Hematopoietic multipotent progenitor cell treated with erythropoietin and hydrocortisone succinate and interleukin-3 and kit ligand, for 15 days (in vitro differentiated cells): ENCODE measurements around the gene PLEK.
A peak's percentile ranks its signal among the peaks of the same experiment; 100 is the strongest.
"Not testable (repeated sequence)": the region's sequence is repeated elsewhere in the genome, so short reads cannot be mapped to it uniquely, and the experiment has no call there.

Experiments
- DNase-seq: peaks from one replicate; pipeline ENCODE4 v3.0.0-alpha.2; 2015; ENCODE audit warnings: low spot score

The PLEK gene, protein sequence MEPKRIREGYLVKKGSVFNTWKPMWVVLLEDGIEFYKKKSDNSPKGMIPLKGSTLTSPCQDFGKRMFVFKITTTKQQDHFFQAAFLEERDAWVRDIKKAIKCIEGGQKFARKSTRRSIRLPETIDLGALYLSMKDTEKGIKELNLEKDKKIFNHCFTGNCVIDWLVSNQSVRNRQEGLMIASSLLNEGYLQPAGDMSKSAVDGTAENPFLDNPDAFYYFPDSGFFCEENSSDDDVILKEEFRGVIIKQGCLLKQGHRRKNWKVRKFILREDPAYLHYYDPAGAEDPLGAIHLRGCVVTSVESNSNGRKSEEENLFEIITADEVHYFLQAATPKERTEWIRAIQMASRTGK

DNA sequence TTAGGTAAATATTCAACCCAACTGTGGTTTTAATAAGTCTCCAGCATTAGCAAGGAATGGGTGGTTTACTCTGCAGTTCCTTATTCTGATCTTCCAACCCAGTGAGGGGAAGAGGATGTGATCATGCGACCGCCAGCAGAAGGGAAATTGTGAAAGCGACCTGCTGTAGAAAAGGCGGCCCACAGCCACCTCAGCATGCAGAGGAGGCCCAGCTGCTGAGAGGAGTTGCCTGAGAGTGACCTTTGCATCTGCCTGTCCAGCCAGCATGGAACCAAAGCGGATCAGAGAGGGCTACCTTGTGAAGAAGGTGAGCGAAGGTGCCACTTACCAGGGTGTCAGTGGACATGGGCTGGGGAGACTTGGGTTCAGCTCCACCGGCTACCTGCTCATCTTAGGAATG lies at the start of gene PLEK:
TSS of gene PLEK (plus strand) at position 196 of the 400 bp plus-strand sequence. CDS start at position 266, 70 bp downstream.
- DNase-seq: no peak

DNA sequence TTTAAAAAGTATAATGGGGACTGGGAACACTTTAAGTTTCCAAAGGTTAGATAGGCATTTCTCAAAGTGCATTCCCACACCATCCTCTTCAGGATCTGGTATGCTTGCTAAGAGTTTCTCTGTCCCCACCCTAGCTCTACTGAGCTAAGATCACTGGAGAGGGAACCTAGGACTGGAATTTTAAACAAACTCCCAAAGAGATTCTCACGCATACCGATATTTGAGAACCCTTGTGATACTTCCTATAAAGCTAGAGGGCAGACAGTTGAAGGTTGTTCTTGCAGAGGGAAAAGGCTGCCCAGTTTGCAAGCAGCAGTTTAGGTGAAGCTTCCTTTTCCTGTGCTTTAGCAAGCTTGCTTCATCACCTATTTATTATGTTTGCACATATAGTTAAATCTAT lies 49.0 kb upstream of the PLEK start:
- DNase-seq: no peak

DNA sequence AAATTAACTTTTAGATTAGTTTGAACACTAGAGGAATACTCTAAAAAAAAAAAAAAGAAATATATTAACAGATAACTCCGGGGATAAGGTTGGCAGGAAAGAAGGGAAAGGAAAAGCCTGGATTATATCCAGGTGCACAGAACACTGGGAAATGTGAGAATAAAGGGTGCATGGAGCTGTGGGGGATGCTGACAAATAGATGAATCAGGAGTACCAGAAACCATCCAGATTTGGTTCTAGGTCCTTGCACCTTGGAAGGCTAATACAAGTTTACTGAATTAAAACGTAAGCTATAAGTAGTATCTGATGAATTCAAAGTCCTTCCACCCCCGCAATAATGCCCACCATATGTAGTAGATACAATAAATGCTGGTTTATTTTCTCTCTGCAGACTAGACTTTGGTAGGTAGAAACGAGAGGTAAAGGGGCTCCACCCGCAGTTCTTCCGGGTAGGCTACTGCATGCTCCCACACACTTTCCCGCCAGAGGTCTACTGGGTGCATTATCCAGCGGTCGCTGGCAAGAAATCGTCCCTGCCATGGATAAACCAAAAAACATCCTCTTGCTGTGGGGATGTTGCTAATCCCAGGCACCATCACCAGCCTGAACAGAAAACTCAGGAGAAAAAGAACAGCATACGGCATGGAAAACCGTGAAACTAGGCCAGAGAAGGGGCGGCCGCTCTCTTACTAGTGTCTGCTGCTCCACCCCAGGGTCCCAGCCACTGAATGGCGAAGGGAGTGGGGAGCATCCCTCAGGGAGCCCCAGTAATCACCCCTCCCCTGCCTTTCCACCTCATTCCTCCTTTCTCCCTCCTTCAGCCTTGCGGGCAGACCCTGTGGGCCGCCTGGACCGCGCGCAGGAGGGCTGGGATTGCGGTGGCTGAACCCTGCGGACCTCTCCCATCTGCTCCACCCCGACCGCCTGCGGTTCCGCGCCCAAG lies 46.8 kb upstream of the PLEK start:
- DNase-seq: peak; percentile 13

DNA sequence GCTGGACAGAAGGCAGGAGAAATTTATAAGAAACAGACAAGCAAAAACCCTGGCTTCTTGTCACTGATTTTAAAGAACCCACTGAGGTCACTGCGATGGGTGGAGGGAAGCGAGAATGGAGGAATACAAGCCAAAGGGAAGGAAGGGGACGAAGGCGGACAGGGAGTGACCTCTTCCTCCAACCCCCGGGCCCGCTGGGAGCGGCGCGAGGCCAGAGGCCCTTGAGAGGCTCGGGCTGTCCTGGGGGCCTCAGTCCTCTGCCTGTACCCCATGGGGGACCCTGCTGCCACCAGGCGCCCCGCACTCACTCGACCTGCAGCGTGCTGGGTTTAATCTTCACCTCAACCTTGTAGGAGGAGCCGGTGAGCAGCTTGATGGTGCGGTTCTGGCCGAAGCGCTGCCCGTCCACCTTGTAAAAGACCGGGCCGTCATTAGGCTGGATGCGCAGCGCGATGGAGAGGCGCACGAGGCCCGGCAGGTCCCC lies 46.1 kb upstream of the PLEK start:
- DNase-seq: peak; percentile 35

DNA sequence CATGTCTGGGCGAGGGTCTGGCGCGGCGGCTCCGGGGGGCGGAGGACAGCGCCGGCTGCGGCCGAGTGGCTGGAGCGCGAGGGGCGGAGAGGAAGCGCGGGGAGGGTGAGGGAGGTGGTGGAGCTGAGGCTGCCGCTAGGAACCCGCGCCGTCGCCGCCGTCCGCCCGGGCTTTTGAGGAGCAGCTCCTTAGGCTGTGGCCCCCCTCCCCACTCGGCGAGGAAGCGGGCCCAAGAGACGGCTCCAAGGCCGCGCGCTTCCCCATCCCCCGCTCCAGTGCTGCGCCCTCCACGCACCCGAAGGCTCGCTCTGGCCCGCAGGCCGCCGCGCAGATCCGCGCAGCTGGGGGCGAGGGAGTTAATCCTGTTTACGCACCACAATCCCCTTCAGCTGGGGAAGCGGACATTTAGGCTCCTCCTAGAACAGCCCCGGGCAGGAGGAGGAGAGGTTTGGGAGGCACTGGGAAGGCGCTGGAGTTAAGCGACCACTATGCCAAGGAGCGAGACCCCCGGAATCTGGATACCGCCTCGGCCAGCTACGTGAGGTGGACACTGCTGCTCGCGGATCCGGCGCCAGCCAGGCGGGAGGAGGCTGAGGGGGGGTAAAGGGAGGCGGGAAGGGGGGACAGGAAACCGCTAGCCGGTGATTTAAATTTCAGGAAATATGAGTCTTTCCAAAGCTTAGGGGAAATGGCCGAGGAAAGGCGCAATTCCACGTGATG lies 45.5 kb upstream of the PLEK start, which contains the start of gene CNRIP1:
TSS of gene CNRIP1 (minus strand) at position 552 of the 720 bp plus-strand sequence. CDS start at position 3, 549 bp downstream.
- DNase-seq: peak; percentile 38

DNA sequence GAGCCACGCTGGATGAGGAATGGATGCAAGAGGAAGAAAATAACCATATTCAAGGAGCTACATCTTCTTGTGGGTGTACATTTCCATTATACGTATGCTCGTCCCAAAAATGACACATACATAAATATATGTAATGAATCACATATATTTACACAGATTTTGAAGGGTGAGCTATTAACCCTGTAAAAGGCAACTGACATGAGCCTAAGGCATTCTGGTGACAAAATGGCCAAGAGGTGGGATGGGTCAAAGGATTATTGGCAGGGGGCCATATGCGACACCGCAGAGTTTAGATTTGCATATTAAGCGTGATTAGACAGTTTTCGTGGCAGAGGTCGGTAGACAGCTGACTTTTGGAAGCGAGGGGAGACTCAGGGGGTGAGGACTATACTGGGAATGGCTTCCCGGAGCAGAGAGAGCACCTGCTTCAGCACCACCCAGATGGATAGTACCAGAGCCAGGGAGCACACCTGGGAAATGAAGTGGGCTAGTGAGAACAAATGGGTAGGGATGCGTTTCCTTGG lies 44.9 kb upstream of the PLEK start:
- DNase-seq: peak; percentile 91

DNA sequence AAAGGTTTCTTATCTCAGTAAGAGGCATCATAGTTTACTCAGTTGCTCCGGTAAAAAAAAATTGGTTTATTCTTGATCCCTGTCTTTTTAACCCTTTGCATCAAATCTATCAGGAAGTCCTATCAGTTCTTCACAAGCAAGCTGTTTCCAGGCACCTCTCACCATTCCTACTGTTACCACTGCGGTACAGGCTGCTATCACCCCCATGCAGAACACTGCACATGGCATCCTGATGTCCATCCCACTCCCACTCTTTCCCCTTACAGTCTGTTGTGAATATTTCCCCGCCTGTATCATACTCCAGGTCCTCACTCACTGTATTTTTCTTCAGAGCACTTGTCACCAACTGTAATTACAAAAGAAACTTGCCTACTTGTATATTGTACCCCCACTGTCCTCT lies 40.0 kb upstream of the PLEK start:
- DNase-seq: no peak

DNA sequence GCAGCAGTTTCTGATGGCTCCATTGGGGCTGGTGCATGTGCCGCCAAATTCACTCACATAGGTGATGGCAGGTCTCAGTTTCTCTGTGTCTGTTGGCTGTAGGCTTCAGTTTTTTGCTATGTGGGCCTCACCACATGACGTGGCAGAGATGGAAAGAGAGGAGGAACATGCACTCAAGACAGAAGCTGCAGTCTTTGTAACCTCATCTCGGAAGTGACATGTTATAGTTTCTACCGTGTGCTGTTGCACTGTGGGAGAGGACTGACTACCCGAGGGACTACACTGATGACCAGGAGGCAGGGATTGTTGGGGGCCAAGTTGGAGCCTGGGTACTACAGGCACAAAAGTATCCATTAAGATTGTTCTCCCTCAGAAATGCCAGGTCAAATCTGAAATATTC lies 36.2 kb upstream of the PLEK start:
- DNase-seq: no peak

DNA sequence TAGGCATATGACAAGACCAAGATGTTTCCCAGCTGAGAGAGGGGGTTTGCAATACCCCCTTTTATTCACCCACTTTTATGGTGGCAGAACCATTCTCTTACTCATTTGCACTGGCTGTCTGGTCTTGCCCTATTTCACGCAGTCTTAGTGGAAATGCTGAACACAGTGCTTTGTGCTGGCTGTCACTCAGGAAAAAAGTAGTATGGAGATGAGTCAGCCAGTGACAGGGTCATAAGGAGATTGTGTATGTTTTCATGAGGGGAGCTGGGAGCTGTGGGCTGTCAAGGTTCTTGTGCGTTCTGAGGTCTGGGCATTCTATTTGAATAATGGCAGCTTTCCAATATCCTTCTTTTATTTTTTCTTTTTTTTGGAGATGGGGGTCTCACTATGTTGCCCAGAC lies 34.4 kb upstream of the PLEK start:
- no peak for DNase-seq

DNA sequence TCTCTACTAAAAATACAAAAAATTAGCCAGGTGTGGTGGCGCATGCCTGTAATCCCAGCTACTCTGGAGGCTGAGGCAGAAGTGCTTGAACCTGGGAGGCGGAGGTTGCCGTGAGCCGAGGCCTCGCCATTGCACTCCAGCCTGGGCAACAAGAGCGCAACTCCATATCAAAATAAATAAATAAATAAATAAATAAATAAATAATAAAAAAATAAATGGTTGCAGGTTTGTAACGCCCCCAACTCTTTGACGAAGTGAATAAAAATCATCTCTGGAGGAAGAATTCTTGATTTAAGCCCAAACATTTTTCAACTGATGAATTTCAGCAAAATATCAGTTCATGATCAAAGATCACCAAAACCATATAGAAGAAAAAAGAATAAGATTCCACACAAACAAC lies 32.1 kb upstream of the PLEK start:
- DNase-seq: no peak

DNA sequence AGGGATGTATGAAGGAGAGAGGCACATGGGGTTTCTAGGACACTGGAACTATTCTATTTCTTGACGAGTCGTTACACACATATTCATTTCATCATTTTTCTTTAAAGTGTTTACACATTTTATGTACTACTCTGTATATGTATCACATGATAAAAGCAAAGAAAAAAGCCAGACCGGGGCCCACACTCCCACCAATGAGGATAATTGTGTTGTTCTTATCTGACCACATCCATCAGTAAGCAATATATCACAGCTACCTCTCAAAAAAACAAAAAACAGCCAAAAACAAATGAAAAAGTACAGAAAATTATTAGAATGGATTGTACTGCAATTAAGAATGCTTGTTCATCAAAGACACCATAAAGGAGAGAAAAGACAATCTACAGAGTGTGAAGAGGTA lies 31.2 kb upstream of the PLEK start:
- no peak for DNase-seq

DNA sequence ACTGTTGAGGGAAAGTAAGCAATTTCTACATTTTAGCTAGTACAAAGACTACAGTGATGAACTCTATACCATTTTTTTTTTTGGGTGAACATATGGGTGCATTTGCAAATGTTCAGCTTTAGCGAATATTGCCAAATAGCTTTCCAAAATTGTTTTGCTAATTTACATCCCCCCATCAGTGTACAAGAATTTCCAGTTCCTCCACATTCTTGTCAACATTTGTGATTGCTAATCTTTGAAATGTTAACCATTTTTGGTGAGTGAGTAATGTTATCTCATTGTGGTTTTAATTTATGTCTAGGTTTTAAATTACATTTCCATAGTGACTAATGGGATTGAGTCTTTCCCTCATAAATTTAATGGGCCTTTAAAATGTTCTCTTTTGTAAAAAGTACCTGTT lies 28.9 kb upstream of the PLEK start:
- DNase-seq: no peak

DNA sequence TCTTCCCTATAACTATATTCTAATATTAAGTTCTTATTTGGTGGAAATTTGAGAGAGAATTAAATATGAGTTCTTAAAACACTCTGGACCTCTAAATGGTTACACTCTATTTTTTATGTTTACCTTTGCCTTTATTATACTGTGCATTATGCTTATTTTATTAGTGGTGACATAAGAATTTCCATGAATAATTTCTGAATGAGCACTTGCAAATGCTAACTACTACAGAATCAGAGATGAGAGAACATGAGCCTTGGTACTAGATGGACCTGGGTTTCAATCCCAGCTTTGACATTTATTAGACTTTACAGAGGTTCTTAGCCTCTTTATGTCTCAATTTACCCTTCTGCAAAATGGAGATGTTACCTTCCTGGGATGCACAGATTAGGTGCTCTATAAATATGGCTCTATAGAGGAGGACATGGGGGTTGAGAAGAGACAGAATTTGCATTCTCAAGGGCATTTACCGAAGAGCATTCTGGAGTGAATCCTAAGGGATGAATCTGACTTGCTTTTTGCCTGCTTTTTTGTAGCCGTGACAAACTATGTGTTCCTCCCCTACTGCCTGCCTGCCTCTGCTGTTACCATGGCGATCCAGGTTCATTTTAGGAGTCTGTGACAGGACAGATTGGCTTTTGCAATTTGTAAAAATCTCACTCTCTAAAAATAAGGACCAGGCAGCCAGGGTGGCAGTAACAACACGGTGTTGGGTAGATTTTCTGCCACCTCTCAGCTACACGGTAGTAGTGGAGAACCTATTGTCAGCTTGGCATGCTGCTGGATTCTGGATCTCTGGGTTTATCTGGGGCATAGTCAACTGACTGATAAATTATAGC lies 24.6 kb upstream of the PLEK start:
- no peak for DNase-seq

DNA sequence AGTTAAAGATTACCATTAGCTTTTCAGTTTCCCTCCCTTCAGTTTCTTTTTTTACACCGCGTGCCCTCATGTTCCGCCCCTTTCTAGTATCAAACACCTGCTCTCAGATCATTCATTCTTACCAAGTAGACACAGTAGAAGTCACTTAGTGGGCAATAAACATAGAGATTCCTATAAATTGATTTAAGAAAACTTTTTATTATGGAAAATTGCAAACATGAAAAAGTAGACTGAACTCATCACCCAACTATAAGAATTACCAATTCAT lies 24.1 kb upstream of the PLEK start:
- DNase-seq: no peak

DNA sequence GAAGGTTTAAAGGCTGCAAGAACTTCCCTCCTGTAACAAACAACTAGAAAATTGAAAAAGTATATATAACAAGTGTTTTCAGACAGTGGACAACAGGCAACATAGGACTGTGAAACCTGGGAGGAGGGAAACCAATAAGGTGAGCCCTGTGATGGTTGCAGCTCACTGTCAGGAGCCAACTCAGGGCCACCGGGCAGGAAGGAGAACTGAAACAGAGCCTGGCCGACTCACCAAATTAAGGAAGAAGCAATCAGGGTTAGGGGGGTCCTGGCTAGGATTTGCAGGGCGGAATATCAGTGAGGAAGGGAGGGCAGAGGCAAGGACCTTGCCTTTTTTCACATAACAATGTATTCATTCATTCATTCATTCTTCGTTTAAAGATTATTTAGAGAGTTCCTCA lies 23.5 kb upstream of the PLEK start:
- DNase-seq: no peak

DNA sequence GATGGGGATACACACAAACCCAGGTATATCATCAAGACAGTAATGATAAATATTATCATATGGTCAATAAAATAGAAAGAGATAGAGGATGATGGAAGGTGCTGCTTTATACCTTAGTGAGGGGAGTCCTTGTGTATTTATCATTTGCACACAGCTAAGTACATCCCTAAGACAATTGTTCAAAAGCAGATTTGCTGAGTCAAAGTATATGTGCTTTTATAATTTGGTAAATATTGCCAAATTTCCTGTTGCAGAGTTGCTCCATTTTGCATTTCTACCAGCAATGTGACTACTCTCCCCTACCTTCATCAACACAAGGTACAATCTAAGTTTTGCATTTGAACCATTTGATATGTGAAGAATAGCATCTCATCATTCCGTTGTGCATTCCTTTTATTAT lies 22.6 kb upstream of the PLEK start:
- no peak for DNase-seq

DNA sequence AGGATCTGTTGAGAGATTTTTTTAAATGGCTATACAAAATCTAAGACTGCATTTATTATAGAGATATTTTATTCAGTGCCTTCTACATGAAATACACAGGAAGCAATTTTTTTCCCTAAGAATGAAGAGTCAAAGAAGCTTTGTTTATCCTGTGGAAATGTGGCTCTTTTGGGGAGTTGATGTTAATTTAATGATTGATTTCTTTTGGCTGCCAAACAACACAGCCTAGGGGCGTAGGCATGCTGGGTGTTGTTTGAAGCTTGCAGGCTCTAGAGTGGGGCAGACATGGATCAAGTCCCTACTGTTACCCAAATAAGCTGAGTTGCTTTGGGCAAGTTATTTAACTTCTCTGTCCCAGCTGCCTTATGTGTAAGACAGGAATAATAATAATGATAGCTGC lies 21.1 kb upstream of the PLEK start:
- no peak for DNase-seq

DNA sequence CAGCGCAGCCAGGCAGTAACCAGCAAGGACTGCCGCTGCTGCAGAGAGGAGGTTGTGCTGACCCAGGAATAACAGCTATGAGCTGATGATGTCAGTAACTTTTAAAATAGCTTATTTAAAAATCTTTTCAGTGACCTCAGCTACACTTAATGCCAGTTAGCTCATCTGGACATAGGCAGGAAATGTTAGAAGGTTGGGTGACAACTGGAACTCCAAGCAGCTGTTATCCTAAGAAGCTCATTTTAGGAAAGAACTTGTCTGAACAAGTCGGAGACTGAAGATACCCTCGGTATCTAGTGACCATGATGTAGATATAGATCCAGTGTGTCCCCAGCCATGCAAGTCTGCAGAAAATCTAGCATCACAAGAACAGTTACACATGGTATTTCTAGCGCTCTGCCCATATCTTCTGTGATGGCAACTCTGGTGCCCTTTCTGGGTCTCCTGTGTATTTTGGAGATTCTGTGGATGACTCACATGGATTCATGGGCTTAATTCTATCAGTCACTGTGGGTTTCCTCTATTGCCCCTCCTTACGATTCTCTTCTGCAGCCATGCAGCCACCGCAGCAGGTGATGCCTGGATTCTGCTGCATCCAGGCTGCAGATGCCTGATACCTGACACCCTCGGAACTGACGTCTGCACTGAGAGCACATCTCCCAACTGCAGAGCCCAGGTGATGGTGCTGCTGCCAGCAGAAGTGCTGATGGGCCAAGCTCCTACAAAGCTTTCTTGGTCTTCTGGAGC lies 19.8 kb upstream of the PLEK start:
- no peak for DNase-seq

DNA sequence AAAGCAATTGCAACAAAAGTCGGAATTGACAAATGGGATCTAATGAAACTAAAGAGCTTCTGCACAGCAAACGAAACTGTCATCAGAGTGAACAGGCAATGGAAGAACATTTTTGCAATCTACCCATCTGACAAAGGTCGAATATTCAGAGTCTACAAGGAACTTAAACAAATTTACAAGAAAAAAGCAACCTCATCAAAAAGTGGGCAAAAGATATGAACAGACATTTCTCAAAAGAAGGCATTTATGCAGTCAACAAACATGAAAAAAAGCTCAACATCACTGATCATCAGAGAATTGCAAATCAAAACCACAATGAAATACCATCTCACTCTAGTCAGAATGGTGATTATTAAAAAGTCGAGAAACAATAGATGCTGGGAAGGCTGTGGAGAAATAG lies 16.0 kb upstream of the PLEK start:
- DNase-seq: not testable (repeated sequence)

DNA sequence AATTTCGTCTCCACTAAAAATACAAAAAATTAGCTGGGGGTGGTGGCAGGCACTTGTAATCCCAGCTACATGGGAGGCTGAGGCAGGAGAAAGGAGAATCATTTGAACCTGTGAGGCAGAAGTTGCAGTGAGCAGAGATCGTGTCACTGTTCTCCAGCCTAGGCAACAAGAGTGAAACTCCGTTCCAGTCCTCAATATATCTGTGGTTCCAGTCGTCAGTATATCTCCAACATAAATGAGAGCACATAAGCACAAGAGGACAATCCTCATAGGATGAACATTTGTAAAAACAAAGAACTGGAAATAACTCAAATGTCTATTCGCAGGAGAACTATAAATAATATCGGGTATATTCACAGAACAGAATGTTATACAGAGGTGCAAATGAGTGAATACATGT lies 13.1 kb upstream of the PLEK start:
- no peak for DNase-seq
